Hematopoietic multipotent progenitor cell treated with erythropoietin and hydrocortisone succinate and interleukin-3 and kit ligand, for 6 days (in vitro differentiated cells): ENCODE data around the gene NCOA4.
A peak's percentile ranks its signal among the peaks of the same experiment; 100 is the strongest.
"Not testable (repeated sequence)": the region's sequence is repeated elsewhere in the genome, so short reads cannot be mapped to it uniquely, and the experiment has no call there.

Experiments used
- DNase-seq: peaks from one replicate; pipeline ENCODE4 v3.0.0-alpha.2; 2015

NCOA4 gene

DNA sequence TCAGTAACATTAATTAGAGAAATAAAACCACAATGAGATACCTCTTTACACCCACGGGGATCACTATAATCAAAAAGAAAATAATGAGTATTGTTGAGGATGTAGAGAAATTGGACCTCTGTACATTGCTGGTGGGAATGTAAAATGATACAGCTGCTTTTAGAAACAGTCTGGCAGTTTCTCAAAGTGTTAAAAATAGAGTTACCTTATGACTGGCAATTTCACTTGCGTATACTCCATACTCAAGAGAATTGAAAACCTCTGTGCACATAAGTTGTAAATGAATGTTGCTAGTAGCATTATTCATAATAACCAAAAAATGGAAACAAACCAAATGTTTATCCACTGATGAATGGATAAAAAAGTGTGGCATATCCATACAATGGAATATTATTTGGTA, 51.9 kb downstream of the NCOA4 start:
- not testable (repeated sequence) for DNase-seq

DNA sequence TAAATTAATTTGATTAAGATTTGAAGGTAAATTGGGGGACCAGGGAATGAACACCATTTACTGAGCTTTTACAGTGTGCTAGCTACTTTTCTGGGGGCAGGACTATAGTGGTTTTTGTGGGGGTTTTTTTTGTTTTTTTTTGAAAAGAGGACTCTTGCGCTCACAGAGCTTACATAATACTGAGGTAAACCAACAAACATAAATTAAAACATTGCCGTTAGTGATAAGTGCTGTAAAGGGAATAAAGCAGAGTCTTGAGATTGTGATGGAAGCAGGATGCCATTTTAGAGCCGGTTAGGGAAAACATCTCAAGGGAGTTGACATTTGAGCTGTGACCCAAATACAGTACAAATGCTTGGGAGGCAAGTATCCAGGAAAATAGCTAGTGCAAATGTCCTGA, 56.4 kb downstream of the NCOA4 start:
- peak; percentile 34 for DNase-seq

- DNase-seq = peak; percentile 6
Observed at GRCh38 chr10:45972813-45973169, 57.6 kb downstream of the NCOA4 start.

GRCh38 chr10:45972106-45972812, 58.2 kb downstream of the NCOA4 start, which contains the start of gene TIMM23:
Gene TIMM23, plus strand, starts transcription at chr10:45972489. Its CDS starts 136 bp downstream, at chr10:45972625.
- peak; percentile 90 for DNase-seq

DNA sequence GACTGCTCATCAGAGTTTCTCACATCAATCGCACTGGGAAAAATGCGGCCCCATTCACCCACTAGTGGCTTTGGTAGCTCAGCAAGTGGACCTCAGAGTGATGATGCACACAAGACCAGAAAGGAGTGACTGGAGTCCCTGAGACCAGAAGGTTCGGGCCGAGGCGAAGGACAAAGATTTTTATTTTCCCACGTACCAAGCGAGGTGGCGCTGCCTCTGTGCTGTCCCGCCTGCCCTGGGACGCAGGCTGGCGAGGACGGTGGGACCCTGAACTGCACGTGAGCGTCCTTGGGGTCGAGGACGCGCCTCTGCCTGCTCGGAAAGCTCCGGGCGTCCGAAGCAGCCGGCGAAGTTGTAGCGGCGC, 58.7 kb downstream of the NCOA4 start:
- peak; percentile 13 for DNase-seq

GRCh38 chr10:45971019-45971418, 59.4 kb downstream of the NCOA4 start:
- DNase-seq = not testable (repeated sequence)

DNA sequence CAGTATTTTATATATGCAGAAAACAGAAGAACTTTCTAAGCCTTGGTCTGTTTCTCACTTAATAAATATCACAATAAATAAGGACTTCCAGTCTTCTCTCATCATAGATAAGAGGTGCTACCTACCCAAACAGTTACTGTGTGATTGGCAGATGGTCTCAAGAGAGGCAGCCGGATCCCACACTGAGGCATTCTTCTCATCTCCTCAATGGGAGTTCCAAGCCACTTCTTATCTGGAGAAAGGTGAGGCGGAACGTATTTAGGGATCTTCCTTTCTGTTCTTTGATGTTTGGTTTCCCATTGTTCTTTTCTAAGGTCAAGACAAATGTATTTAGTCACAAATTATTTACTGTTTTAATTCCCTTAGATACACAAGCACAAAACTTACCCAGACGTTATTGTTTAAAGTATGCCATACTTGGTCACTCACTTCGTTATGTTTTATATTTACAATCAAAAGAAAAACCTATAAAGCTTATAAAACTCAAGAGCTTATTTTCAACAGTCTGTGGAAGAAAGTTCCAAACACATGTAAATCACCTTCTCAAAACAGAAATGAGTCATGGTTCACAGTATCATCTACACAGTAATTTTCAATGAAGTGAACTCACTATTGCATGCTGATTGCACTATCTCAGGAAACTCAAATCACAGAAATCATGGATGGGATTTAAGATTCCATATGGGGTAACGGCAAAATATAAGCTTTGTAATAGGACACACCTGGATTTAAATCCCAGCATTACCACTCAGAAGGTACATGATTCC, 67.6 kb downstream of the NCOA4 start:
- DNase-seq = not testable (repeated sequence)

- DNase-seq = not testable (repeated sequence)
Observed at GRCh38 chr10:45957928-45958327, 72.5 kb downstream of the NCOA4 start.

DNA sequence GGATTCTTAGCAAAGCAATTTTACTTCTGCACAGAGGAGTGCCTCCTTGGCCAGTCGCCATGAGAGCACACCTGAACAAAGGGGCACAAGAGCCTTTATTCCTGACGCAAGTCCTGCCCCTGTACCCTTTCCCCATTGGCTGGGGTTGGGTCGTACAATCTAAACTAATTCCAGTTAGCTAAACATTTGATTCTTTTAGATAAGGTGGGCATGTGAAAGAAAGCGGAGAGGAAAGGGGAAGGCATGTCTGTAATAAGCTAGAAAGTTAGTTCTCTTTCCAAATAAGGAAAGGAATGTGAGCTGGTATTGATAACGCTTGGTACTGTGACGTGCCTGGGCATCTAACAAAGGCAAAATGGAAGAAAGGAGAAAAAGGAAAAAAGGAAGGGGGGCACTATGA, 73.8 kb downstream of the NCOA4 start:
- not testable (repeated sequence) for DNase-seq
